ENCODE results near the gene SECISBP2L.
"Not testable (repeated sequence)": the region's sequence is repeated elsewhere in the genome, so short reads cannot be mapped to it uniquely, and the experiment has no call there.

The SECISBP2L gene

DNA sequence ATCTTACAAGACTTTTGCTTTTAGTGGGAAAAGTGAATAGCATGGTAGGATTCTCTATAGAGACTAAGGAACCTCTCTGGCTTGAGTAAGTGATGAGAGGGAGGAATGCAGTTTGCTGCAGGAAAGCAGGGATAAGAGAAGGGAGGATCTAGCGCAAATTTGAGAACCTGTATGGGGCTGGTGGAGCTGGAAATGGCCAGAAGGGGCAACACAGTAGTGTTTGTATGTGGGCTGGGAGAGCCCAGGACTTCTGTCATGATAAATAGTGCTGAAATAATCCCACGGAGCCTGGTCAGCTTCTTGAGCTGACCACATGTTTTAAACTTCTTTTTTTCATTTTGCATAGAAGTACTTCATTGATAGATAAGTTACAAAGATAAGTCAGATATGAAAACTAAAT lies 71.4 kb downstream of the SECISBP2L start:
- ChIA-PET POLR2A (interaction anchor here (1.2 to 1.8 kb wide), 5 partner anchors 11 to 97 kb away, joined by 3 to 35 read pairs (median 8); partner anchors contain the start of genes EID1 and SHC4), CTCF (interaction anchor here (0.6 to 3.1 kb wide), 11 partner anchors 10 to 116 kb away, joined by 3 to 29 read pairs (median 4); partner anchors contain the start of genes EID1 and SHC4)
- TF ChIP-seq CTBP1 (IDR thresholded peaks at IDR 0.05; ENCODE audit: borderline replicate concordance) = no peak
- no peak for TF ChIP-seq SP1 (IDR thresholded peaks at IDR 0.05)

DNA sequence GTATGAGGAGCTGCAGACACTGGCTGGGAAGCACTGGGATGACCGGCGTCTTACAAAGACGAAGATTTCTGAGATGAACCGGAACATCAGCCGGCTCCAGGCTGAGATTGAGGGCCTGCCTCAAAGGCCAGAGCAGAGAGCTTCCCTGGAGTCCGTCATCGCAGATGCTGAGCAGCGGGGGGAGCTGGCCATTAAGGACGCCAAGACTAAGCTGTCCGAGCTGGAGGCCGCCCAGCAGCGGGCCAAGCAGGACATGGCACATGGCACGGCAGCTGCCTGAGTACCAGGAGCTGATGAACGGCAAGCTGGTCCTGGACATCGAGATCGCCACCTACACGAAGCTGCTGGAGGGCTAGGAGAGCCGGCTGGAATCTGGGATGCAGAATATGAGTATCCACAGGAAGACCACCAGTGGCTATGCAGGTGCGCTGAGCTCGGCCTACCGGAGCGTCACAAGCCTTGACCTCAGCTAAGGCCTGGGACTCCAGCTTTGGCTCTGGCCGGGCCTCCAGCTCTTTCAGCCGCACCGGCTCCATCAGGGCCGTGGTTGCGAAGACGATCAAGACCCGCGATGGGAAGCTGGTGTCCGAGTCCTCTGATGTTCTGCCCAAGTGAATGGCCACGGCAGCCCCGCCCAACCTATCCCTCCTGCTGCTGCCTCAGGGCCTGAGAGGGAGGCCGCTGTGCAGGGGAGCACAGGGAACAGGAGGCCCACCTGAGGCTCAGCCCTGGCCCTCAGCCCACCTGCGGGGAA lies 73.3 kb downstream of the SECISBP2L start:
- ChIA-PET POLR2A (interaction anchor here (1.0 kb wide), 1 partner anchor 95 kb away, joined by 4 read pairs; the partner anchor contains the start of gene EID1), CTCF (interaction anchor here (0.8 to 1.4 kb wide), 2 partner anchors 82 to 111 kb away, joined by 4 read pairs; no protein-coding TSS in a partner anchor)
- no peak for DNase-seq (ENCODE audit: extremely low spot score)
- TF ChIP-seq SP1 (IDR thresholded peaks at IDR 0.05) = no peak
- TF ChIP-seq SUZ12 (IDR thresholded peaks at IDR 0.05) = no peak
- TF ChIP-seq, protein P1, sequence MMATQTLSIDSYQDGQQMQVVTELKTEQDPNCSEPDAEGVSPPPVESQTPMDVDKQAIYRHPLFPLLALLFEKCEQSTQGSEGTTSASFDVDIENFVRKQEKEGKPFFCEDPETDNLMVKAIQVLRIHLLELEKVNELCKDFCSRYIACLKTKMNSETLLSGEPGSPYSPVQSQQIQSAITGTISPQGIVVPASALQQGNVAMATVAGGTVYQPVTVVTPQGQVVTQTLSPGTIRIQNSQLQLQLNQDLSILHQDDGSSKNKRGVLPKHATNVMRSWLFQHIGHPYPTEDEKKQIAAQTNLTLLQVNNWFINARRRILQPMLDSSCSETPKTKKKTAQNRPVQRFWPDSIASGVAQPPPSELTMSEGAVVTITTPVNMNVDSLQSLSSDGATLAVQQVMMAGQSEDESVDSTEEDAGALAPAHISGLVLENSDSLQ (IDR thresholded peaks at IDR 0.05) = no peak
- TF ChIP-seq TARDBP (IDR thresholded peaks at IDR 0.05) = no peak
- no peak for TF ChIP-seq ARNT (IDR thresholded peaks at IDR 0.05)
- no peak for TF ChIP-seq LEF1 (IDR thresholded peaks at IDR 0.05; ENCODE audit: borderline replicate concordance)
- no peak for TF ChIP-seq CTBP1 (IDR thresholded peaks at IDR 0.05; ENCODE audit: borderline replicate concordance)
- TF ChIP-seq L3MBTL2 (conservative IDR thresholded peaks at IDR 0.05) = no peak
- no peak for TF ChIP-seq HDGF (IDR thresholded peaks at IDR 0.05; ENCODE audit: borderline replicate concordance)
- TF ChIP-seq ELF4 (IDR thresholded peaks at IDR 0.05) = no peak
- no peak for TF ChIP-seq NFRKB (IDR thresholded peaks at IDR 0.05)
- TF ChIP-seq FOXM1 (IDR thresholded peaks at IDR 0.05; ENCODE audit: borderline replicate concordance) = no peak
- no peak for TF ChIP-seq BHLHE40 (IDR thresholded peaks at IDR 0.05; ENCODE audit: borderline replicate concordance)
- TF ChIP-seq FOXA1 (IDR thresholded peaks at IDR 0.05) = no peak
- no peak for TF ChIP-seq FOXK2 (IDR thresholded peaks at IDR 0.05)

More for the DNA sequence above, 71.4 kb downstream of the SECISBP2L start:
- DNase-seq (ENCODE audit: extremely low spot score) = peak; percentile 18

DNA sequence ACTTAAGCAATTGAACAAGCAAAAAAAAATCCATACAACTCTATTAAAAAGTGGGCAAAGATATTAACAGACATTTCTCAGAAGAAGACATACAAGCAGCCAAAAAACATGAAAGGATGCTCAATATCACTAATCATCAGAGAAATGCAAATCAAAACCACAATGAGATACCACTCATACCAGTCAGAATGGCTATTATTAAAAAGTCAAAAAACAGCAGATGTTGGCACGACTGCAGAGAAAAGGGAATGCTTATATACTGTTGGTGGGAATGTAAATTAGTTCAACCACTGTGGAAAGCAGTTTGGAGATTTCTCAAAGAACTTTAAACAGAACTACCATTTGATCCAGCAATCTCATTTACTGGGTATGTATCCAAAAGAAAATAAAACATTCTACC lies 75.3 kb downstream of the SECISBP2L start:
- DNase-seq (ENCODE audit: extremely low spot score); CTCF ChIA-PET; POLR2A ChIA-PET: not testable (repeated sequence)

DNA sequence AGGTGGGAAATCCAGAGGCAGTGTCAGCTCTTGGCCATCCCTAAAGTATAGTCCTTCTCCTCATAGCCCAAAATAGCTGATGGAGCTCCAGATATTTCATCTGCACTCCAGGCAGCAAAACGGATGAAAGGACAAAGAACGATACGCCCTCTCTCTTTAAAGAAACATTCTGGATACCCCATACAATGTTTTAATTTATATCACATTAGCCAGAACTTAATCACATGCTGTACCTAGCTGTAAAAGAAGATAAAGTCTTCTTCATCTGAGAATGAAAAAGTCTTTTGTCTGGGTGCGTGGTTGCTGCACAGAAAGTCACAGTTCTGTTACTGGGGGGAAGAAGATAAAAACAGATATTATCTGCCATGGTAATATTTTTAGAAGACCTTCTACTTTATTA lies 78.2 kb downstream of the SECISBP2L start:
- TF ChIP-seq L3MBTL2 (conservative IDR thresholded peaks at IDR 0.05) (no peak), TARDBP (IDR thresholded peaks at IDR 0.05) (no peak)
- TF ChIP-seq, protein P1 (IDR thresholded peaks at IDR 0.05) = no peak
- DNase-seq (ENCODE audit: extremely low spot score) = no peak
- POLR2A ChIA-PET = interaction anchor here (1.8 kb wide), 1 partner anchor 90 kb away, joined by 5 read pairs; the partner anchor contains the start of gene EID1
- CTCF ChIA-PET = interaction anchor here (1.3 kb wide), 1 partner anchor 8 kb away, joined by 4 read pairs; no protein-coding TSS in a partner anchor

DNA sequence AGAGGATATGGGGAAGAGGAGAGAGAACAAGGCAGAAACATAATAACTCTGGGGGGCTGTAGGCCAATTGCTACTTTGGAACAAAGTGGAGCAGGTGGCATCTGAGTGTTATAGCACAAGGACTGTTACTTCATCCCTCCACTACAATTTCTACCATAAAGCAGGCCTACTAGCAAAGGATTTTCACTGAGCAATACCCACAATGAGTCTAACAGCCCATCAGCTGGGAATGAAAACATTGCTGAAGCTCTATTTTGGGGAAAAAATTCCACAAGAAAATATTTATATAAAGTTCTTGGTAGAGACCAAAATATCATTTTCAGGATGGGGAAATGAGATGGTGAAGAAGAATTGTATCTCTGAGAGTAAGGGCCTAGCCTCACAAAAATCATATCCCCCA lies 78.9 kb downstream of the SECISBP2L start:
- CTCF ChIA-PET = interaction anchor here (1.3 kb wide), 1 partner anchor 9 kb away, joined by 4 read pairs; no protein-coding TSS in a partner anchor

DNA sequence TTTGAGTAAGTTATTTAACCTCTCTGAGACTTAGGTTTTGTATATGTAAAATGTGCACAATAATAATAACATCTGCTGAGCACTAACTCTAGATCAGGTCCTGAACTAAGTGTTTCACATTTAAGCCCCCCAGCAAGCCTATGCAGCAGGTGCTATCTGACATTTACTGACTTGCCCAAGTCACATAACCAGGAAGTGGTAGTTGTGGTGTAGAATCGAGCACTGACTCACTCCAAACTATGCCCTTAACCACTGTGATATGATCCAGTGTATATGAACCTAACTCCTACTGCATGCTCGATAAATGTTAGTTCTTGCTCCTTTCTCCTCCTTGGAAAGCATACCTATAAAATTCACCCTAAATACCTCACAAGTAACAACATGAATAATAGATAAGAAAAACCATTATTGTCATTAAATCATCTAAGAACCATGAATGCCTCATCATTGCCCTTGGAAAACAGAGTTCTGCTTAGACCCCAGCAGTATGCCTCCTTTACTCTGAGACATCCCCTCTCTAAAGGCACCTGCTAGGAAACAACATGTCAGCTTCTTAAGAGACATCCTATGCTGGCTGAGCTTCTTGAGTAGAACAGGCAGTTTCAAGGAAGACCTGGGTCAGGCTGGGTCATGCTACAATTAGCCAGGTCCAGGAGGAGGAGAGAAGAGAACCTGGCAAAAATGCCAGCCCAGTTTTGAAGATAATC lies 79.5 kb downstream of the SECISBP2L start:
- DNase-seq (ENCODE audit: extremely low spot score) = no peak
- ChIA-PET CTCF (interaction anchor here (1.2 to 3.8 kb wide), 4 partner anchors 9 to 247 kb away, joined by 4 to 29 read pairs (median 8); no protein-coding TSS in a partner anchor), POLR2A (interaction anchor here (1.8 to 5.9 kb wide), 2 partner anchors 9 to 89 kb away, joined by 5 to 35 read pairs; partner anchors contain the start of gene EID1)
- TF ChIP-seq, protein P1 (IDR thresholded peaks at IDR 0.05) = no peak
- TF ChIP-seq FOXA1 (IDR thresholded peaks at IDR 0.05) (no peak), ELF4 (IDR thresholded peaks at IDR 0.05) (no peak)

More for the DNA sequence above, 78.9 kb downstream of the SECISBP2L start:
- POLR2A ChIA-PET = no interaction called here
- no peak for TF ChIP-seq SP1 (IDR thresholded peaks at IDR 0.05)
- no peak for TF ChIP-seq ELF4 (IDR thresholded peaks at IDR 0.05)
- no peak for TF ChIP-seq HDGF (IDR thresholded peaks at IDR 0.05; ENCODE audit: borderline replicate concordance)
- no peak for TF ChIP-seq L3MBTL2 (conservative IDR thresholded peaks at IDR 0.05)
- no peak for TF ChIP-seq ARNT (IDR thresholded peaks at IDR 0.05)
- TF ChIP-seq FOXA1 (IDR thresholded peaks at IDR 0.05) = no peak
- no peak for TF ChIP-seq FOXM1 (IDR thresholded peaks at IDR 0.05; ENCODE audit: borderline replicate concordance)
- no peak for TF ChIP-seq CTBP1 (IDR thresholded peaks at IDR 0.05; ENCODE audit: borderline replicate concordance)
- TF ChIP-seq, protein P1 (IDR thresholded peaks at IDR 0.05) = no peak
- DNase-seq (ENCODE audit: extremely low spot score) = no peak

Measured in HEK293T (cell line).